PFSK-1 (cell line): Measurements from ENCODE around the gene CUBN.

ENCODE experiments used
- FOXP2 ChIP-seq: optimal IDR thresholded peaks from 2 replicates; pipeline ENCODE3; 2011; ENCODE audit warnings: borderline replicate concordance, control low read depth, inconsistent platforms; ENCODE audit not compliant: insufficient read depth; ENCODE audit errors: extremely low read length, extremely low read depth
- POLR2AphosphoS5 ChIP-seq: IDR thresholded peaks from 2 replicates; pipeline ENCODE4 v1.6.1; 2012; ENCODE audit warnings: low read depth, mild to moderate bottlenecking, control low read depth, low read length, moderate library complexity
- REST ChIP-seq, 2 experiments: IDR thresholded peaks; 2 replicates each; pipeline versions ENCODE4 v1.6.1 to v1.8.0; 2011 to 2012; ENCODE audit warnings: low read depth in 2 of 2, low read length in 2 of 2, control low read depth in 1 of 2, inconsistent platforms in 1 of 2, mild to moderate bottlenecking in 1 of 2, moderate library complexity in 1 of 2; ENCODE audit not compliant: insufficient read depth in 1 of 2
- TAF1 ChIP-seq: IDR thresholded peaks from 2 replicates; pipeline ENCODE4 v1.6.1; 2012; ENCODE audit warnings: low read length, control low read depth, borderline replicate concordance; ENCODE audit not compliant: insufficient read depth

GRCh38 chr10:16779384-16779915, 350.2 kb downstream of the CUBN start:
- TF ChIP-seq POLR2AphosphoS5 (no peak), FOXP2 (no peak), TAF1 (no peak), REST (IDR thresholded peaks at IDR 0.05; ENCODE audit: insufficient read depth in 1 of 2, low read depth in 2 of 2, low read length in 2 of 2) (no peak)
